NCI-H460 (cell line): ENCODE measurements around the gene ZSCAN2. TPM values are rescaled to one million over a fixed set of nuclear protein-coding genes. Genes with fewer than 3 reads are reported as not detected.

Source experiments
- DNase-seq: peaks from one replicate; pipeline ENCODE4 v3.0.0-alpha.2; 2016; ENCODE audit warnings: low read depth; ENCODE audit errors: extremely low read depth
- total RNA-seq: library from RNA; depleted of rRNA; stranded (reverse); fragments of >200 nt; shearing (Covaris generic); gene quantifications from 2 replicates; pipeline ENCODE4 v1.2.3, GENCODE V29; 2014

ZSCAN2 gene
- total RNA-seq, 1 experiment from 2014 or later, result 10.3 TPM

DNA sequence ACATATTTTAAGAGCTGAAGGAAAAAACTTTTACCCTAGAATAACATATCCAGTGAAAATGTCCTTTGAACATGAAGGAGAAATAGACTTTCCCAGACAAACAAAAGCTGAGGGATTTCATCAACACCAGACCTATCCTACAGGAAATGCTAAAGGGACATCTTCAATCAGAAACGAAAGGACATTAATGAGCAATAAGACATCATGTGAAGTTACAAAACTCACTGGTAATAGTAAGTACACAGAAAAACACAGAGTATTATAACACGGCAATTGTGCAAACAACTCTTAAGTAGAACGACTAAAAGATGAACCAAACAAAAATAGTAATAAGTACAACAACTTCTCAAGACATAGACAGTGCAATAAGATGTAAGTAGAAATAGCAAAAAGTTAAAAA lies 3.5 kb upstream of the ZSCAN2 start:
- DNase-seq, result no peak

- no peak for DNase-seq
Observed at GRCh38 chr15:84598250-84598649, 2.6 kb upstream of the ZSCAN2 start.

DNA sequence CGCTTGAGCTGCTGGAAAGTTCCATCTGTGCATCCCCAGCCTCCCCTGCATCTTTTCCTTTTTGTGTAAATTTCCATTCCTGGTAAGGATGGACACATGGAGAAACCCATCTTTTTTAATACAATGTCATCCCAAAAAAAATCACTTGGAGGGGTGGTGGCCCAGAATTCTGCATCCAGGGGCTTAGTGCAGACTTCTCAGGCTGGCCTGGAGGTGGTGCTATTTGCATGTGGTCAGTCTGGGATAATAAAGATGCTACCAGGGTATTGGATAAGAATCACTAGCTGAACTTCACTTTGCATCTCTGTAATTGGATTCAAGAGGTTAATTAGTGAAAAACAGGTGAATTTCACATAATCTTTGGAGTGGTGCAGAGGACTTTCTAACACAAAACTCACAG lies 1.8 kb upstream of the ZSCAN2 start:
- peak; percentile 53 for DNase-seq

- no peak for DNase-seq
Observed at GRCh38 chr15:84599906-84600305, 903 bp upstream of the ZSCAN2 start.

DNA sequence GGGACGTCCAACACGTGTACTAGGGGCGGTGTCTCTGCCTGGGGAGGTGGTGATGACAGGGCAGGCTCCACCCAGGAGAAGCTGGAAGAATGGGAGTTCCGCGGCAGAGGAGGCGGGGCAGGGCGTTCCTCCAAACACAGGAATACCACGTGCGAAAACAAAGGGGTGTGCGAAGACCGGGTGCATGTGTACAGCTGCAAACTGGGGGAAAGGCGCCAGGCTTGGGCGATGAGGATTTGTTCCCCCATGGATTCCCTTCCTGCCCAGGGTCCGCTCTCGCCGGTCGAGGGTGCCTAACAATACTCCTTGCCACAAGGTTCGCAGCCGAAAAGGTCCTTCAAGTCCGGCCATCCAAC lies 500 bp upstream of the ZSCAN2 start:
- DNase-seq, result peak; percentile 74

DNA sequence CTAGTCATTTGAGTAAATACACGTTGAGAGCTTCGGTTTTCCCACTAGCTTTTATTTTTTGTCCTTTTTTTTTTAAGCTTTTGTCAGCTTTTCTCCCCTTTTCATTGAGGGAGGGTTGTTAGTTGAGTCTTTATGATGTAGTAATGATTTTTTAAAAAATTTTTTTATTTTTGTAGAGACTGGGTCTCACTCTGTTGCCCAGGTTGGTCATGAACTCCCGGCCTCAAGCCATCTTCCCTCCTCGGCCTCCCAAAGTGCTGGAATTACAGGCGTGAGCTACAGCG lies 688 bp downstream of the ZSCAN2 start:
- DNase-seq, result no peak

DNA sequence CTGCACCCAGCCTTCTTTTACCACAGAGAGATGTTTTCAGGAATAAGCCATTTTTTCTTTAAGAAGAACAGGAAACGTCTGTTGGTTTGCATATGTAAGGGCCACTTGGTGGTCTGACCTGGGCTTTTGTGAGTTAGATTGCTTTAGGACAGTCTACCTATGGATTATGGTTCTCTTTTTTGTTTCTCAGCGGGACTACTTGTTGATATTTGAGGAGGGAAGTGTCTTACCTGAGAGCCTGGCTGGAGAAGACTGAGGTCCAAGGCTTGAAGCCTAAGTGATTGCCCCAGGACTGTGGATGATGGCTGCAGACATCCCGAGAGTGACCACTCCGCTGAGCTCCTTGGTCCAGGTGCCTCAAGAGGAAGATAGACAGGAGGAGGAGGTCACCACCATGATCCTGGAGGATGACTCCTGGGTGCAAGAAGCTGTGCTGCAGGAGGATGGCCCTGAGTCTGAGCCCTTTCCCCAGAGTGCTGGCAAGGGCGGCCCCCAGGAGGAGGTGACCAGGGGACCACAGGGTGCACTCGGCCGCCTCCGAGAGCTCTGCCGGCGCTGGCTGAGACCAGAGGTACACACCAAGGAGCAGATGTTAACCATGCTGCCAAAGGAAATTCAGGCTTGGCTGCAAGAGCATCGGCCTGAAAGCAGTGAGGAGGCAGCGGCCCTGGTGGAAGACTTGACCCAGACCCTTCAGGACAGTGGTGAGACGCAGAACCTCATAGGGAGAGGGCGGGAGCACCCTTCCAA lies 3.0 kb downstream of the ZSCAN2 start:
- DNase-seq, result no peak

GRCh38 chr15:84604826-84605553 lies 4.2 kb downstream of the ZSCAN2 start:
- DNase-seq, result no peak

DNA sequence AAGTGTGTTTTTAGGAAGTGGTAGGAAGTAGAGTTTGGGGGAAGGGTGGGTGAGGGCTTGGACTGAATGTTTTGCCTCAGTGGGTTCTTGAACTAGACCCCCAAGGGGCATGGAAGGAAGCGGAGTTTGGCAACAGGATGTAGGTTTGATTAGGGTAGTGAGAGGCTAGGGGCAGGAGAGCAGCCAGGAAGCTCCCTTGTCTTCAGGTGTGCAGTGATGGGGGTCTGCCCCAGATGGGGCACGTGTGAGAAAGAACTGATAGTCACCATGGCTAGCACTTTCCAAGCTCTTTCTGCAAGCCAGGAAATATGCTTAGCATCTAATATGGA lies 4.7 kb downstream of the ZSCAN2 start:
- DNase-seq, result no peak

- DNase-seq, result no peak
Observed at GRCh38 chr15:84606653-84607120, 5.9 kb downstream of the ZSCAN2 start.

- no peak for DNase-seq
Observed at GRCh38 chr15:84608707-84609284, 8.0 kb downstream of the ZSCAN2 start.

- no peak for DNase-seq
Observed at GRCh38 chr15:84609818-84610525, 9.2 kb downstream of the ZSCAN2 start.

DNA sequence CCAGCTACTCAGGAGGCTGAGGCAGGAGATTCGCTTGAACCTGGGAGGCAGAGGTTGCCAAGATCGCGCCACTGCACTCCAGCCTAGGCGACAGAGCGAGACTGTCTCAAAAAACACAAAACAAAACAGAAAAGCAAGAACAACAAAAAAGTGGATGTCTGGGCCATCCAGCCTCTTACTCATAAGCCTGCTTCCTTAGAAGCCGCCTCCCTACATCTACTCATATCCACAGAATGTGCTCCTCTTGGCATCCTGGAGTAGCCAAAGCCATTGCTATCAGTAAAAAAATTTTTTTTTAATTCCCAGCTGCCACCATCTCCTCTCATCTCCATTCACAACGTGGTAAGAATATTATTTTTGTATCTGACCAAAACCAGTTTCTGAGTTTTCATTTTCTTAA lies 10.8 kb downstream of the ZSCAN2 start:
- DNase-seq, result no peak

- no peak for DNase-seq
Observed at GRCh38 chr15:84616235-84616634, 15.4 kb downstream of the ZSCAN2 start.

- no peak for DNase-seq
Observed at GRCh38 chr15:84620626-84621025, 19.8 kb downstream of the ZSCAN2 start.

DNA sequence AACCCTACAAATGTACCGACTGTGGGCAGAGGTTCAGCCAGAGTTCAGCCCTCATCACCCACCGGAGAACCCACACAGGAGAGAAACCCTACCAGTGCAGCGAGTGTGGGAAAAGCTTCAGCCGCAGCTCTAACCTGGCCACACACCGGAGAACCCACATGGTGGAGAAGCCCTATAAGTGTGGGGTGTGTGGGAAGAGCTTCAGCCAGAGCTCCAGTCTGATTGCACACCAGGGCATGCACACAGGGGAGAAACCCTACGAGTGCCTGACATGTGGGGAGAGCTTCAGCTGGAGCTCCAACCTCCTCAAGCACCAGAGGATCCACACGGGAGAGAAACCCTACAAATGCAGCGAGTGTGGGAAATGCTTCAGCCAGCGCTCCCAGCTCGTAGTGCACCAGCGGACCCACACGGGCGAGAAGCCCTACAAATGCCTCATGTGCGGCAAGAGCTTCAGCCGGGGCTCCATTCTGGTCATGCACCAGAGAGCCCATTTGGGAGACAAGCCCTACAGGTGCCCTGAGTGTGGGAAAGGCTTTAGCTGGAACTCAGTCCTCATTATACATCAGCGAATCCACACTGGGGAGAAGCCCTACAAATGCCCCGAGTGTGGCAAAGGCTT lies 20.7 kb downstream of the ZSCAN2 start:
- DNase-seq, result no peak

DNA sequence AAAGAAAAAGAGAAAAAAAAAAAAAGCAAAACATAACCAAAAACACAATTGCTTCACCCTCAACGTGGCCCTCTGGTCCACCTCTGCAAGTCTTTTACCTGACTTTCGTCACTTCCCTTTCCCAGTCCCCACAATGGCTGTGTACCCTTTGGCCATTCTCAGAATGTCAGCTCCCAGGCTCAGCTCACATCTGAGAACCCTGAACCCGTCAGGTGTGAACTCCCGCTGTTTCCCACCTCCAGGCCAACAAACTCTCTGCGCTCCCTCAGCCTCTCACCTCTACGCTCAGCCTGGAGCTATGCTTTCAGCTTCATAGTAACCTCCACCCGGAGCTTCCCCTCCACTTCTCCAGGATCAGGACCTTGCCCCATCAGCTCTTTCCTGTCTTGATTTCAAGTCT lies 23.6 kb downstream of the ZSCAN2 start:
- DNase-seq, result no peak

DNA sequence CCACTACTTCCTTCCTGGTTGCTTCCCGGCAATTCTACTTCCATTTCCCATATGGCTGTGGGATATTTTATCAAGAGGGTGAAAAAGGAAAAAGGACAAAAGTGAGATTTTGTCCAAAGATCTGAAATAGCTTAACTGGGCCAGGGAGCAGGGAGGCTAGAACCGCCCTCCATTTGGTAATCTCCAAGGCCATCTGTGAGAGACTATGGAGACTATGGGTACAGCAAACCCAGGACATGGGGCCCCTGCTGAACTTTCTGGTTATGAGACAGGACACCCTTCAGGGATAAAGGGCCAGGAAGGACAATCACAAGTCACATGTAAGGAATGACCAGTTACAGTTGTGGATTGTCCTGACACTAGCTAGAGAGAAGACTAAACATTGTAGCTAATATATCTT lies 24.3 kb downstream of the ZSCAN2 start:
- DNase-seq, result no peak

- DNase-seq, result no peak
Observed at GRCh38 chr15:84629033-84629432, 28.2 kb downstream of the ZSCAN2 start.

DNA sequence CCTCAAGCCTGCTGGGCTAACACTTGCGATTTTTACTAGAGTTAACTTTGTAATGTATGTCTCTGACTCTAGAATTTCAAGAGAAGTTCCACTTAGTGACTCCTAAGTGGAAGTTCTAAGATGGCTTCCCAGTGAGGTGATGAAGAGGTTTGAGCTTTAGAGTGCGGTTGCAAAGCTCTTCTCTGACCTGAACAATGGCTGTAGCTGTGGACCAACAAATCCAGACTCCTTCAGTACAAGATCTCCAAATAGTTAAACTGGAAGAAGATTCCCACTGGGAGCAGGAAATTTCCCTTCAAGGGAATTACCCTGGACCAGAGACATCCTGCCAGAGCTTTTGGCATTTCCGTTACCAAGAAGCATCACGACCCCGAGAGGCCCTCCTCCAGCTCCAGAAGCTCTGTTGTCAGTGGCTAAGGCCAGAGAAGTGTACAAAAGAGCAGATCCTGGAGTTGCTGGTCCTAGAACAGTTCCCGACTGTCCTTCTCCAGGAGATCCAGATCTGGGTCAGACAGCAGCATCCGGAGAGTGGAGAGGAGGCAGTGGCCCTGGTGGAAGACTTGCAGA lies 31.0 kb downstream of the ZSCAN2 start:
- DNase-seq, result no peak
